HG03095 (cell line): Measurements from ENCODE around the gene ADARB2.

Source experiments
- ATAC-seq: cut with Tn5 transposase; IDR thresholded peaks from one replicate; pipeline ENCODE4 v1.9.1; 2021; ENCODE audit warnings: moderate library complexity; ENCODE audit not compliant: unreplicated experiment

Gene ADARB2

DNA sequence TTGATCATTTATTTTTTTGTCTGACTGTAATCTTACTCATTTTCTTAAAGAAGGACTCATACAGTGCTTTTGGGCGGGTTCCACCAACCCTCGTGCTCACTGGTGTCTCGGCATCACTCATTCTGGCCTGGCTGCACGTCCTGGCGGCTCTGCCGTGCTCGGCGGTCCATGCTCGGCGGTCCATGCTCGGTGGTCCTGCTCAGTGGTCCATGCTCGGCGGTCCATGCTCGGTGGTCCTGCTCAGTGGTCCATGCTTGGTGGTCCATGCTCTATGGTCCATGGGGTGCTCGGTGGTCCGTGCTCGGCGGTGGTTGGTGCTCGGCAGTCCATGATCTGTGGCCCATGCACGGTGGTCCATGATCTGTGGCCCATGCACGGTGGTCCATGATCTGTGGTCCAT, 608.7 kb downstream of the ADARB2 start:
- no peak for ATAC-seq

DNA sequence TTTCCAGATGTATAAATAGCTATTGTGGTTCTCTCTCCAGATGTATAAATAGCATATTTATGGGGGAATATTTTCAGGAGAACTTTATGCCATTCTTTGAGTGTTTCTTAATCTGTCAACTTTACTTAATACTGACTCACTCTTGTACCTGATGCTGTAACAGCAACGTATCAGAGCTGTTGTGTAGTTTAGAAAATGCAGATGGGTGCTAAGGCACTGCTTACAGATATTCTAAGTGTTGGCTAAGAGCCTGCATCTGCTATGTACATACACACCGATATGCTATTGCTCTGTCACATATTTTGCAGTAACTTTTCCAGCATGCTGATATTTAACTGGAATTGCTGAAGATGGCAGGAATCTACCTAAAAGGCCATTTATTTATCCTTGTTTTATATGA, 609.2 kb downstream of the ADARB2 start:
- ATAC-seq, result no peak

DNA sequence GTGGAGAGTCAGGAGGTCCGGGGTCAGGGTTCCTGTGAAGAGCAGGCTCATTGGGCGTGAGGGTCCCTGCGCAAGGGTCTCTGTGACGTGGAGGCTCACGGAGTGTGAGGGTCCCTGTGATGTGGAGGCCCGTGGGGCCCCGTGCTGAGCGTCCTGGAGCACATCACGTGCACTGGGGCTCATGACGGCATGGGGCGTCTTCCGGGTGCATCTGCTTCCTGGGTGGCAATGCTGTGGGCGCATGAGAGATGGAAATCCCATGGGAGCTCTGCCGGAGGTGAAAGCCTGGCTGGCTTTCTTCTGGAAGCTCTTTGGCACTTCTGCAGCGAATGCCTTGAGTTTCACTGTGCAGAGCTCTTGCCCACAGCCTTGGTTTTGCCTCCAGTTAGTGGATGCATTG, 609.7 kb downstream of the ADARB2 start:
- no peak for ATAC-seq
